ENCODE data around the gene SGF29. TPM values are rescaled to one million over a fixed set of nuclear protein-coding genes. Genes with fewer than 3 reads are reported as not detected.
"Not testable (repeated sequence)": the region's sequence is repeated elsewhere in the genome, so short reads cannot be mapped to it uniquely, and the experiment has no call there.

SGF29 gene
- total RNA-seq, 2 experiments from 2014 or later, result 27.7 to 30.0 TPM

GRCh38 chr16:28616636-28617035 lies 62.9 kb downstream of the SGF29 start:
- no peaks in the 10 kb centered on the region for H3K9me3 Mint-ChIP-seq
- peaks cover 7% of the 10 kb centered on the region for H3K36me3 Mint-ChIP-seq
- H3K27me3 Mint-ChIP-seq, result no peaks in the 10 kb centered on the region
- DNase-seq, result no peak
- H3K4me3 Mint-ChIP-seq, result no peak overlapping the region
- peaks cover 5% of the 10 kb centered on the region for H3K4me1 Mint-ChIP-seq
- no peak overlapping the region for H3K27ac Mint-ChIP-seq

GRCh38 chr16:28617874-28618273 lies 64.2 kb downstream of the SGF29 start:
- no peaks in the 10 kb centered on the region for H3K9me3 Mint-ChIP-seq
- no peak for DNase-seq
- H3K27ac Mint-ChIP-seq, result no peak overlapping the region
- peaks cover 12% of the 10 kb centered on the region for H3K36me3 Mint-ChIP-seq
- H3K27me3 Mint-ChIP-seq, result no peaks in the 10 kb centered on the region
- H3K4me3 Mint-ChIP-seq, result no peak overlapping the region
- H3K4me1 Mint-ChIP-seq, result peaks cover 12% of the 10 kb centered on the region

GRCh38 chr16:28620316-28620715 lies 66.6 kb downstream of the SGF29 start:
- H3K4me3 Mint-ChIP-seq, DNase-seq, H3K9me3 Mint-ChIP-seq, H3K27me3 Mint-ChIP-seq, H3K27ac Mint-ChIP-seq: not testable (repeated sequence)
- peaks cover 12% of the 10 kb centered on the region for H3K36me3 Mint-ChIP-seq
- peaks cover 15% of the 10 kb centered on the region for H3K4me1 Mint-ChIP-seq

GRCh38 chr16:28621481-28622155 lies 67.9 kb downstream of the SGF29 start:
- H3K27ac Mint-ChIP-seq, result peak overlapping the region; percentile 35

GRCh38 chr16:28622532-28623171 lies 68.9 kb downstream of the SGF29 start:
- Mint-ChIP-seq H3K4me3 (peak overlapping the region; percentile 87), H3K27ac (peak overlapping the region; percentile 52), H3K4me1 (peaks cover 13% of the 10 kb centered on the region)
- not testable (repeated sequence) for H3K36me3 Mint-ChIP-seq, H3K27me3 Mint-ChIP-seq, DNase-seq, H3K9me3 Mint-ChIP-seq

More at GRCh38 chr16:28621481-28622155, 67.9 kb downstream of the SGF29 start:
- no peaks in the 10 kb centered on the region for H3K9me3 Mint-ChIP-seq
- H3K4me1 Mint-ChIP-seq, result peaks cover 15% of the 10 kb centered on the region
- peak overlapping the region; percentile 87 for H3K4me3 Mint-ChIP-seq
- H3K27me3 Mint-ChIP-seq, result no peaks in the 10 kb centered on the region
- DNase-seq, result no peak
- H3K36me3 Mint-ChIP-seq, result peaks cover 11% of the 10 kb centered on the region

- peak; percentile 83 for DNase-seq
- no peaks in the 10 kb centered on the region for H3K9me3 Mint-ChIP-seq
- H3K36me3 Mint-ChIP-seq, result peaks cover 8% of the 10 kb centered on the region
- peaks cover 13% of the 10 kb centered on the region for H3K4me1 Mint-ChIP-seq
- peak overlapping the region; percentile 87 for H3K4me3 Mint-ChIP-seq
- peak overlapping the region; percentile 56 for H3K27ac Mint-ChIP-seq
- no peaks in the 10 kb centered on the region for H3K27me3 Mint-ChIP-seq
Observed at GRCh38 chr16:28623172-28623711, 69.5 kb downstream of the SGF29 start.

- not testable (repeated sequence) for DNase-seq, H3K27me3 Mint-ChIP-seq, H3K9me3 Mint-ChIP-seq, H3K36me3 Mint-ChIP-seq, H3K4me3 Mint-ChIP-seq, H3K27ac Mint-ChIP-seq, H3K4me1 Mint-ChIP-seq
Observed at GRCh38 chr16:28630905-28631304, 77.2 kb downstream of the SGF29 start.

GRCh38 chr16:28636093-28636823 lies 82.5 kb downstream of the SGF29 start:
- not testable (repeated sequence) for H3K36me3 Mint-ChIP-seq, DNase-seq, H3K4me3 Mint-ChIP-seq, H3K4me1 Mint-ChIP-seq, H3K27ac Mint-ChIP-seq, H3K27me3 Mint-ChIP-seq, H3K9me3 Mint-ChIP-seq

GRCh38 chr16:28637765-28638164 lies 84.0 kb downstream of the SGF29 start, which contains the start of gene NPIPB8:
Gene NPIPB8, plus strand, starts transcription at chr16:28638065. Its CDS starts 296 bp downstream, at chr16:28638361.
- H3K4me1 Mint-ChIP-seq, H3K36me3 Mint-ChIP-seq, H3K4me3 Mint-ChIP-seq, H3K9me3 Mint-ChIP-seq, DNase-seq, H3K27ac Mint-ChIP-seq, H3K27me3 Mint-ChIP-seq: not testable (repeated sequence)

- not testable (repeated sequence) for H3K27me3 Mint-ChIP-seq, H3K9me3 Mint-ChIP-seq, H3K4me1 Mint-ChIP-seq, H3K27ac Mint-ChIP-seq, DNase-seq, H3K36me3 Mint-ChIP-seq, H3K4me3 Mint-ChIP-seq
Observed at GRCh38 chr16:28638359-28638758, 84.6 kb downstream of the SGF29 start.

- DNase-seq, H3K4me1 Mint-ChIP-seq, H3K36me3 Mint-ChIP-seq, H3K9me3 Mint-ChIP-seq, H3K27ac Mint-ChIP-seq, H3K4me3 Mint-ChIP-seq, H3K27me3 Mint-ChIP-seq: not testable (repeated sequence)
Observed at GRCh38 chr16:28639959-28640358, 86.2 kb downstream of the SGF29 start.

Other genes starting within 250 kb of the SGF29 start
- not detected for gene NPIPB6, start 190.4 kb upstream of the SGF29 start, total RNA-seq
- gene EIF3CL, start 150.1 kb upstream of the SGF29 start, total RNA-seq, result 10 to 100 TPM; 45.8 to 95.0 TPM
- gene NPIPB7, start 81.6 kb upstream of the SGF29 start, total RNA-seq, result not detected
- 10 to 100 TPM; 28.7 to 29.7 TPM for gene CLN3, start 61.8 kb upstream of the SGF29 start, total RNA-seq
- 1 to 10 TPM; 5.4 to 5.5 TPM for gene APOBR, start 59.3 kb upstream of the SGF29 start, total RNA-seq
- not detected for gene IL27, start 47.1 kb upstream of the SGF29 start, total RNA-seq
- not detected for gene NUPR1, start 14.9 kb upstream of the SGF29 start, total RNA-seq
- gene SULT1A2, start 43.1 kb downstream of the SGF29 start, total RNA-seq, result under 1 TPM; 0.24 to 0.68 TPM
- gene SULT1A1, start 56.1 kb downstream of the SGF29 start, total RNA-seq, result 10 to 100 TPM; 11.6 to 13.3 TPM
- gene NPIPB8, start 84.1 kb downstream of the SGF29 start, total RNA-seq, result under 1 TPM in 1 of 2 experiments, not detected in 1; 0.39 TPM
- gene EIF3C, start 157.5 kb downstream of the SGF29 start, total RNA-seq, result 100 to 1,000 TPM; 825 to 930 TPM
- gene NPIPB9, start 197.9 kb downstream of the SGF29 start, total RNA-seq, result 1 to 10 TPM; 1.6 to 1.8 TPM

Data from activated naive CD8-positive, alpha-beta T cell treated with anti-CD3 and anti-CD28 coated beads for 36 hours (primary cell).